ENCODE results near the gene ENTREP1. TPM values are rescaled to one million over a fixed set of nuclear protein-coding genes. Genes with fewer than 3 reads are reported as not detected.

Gene ENTREP1
- total RNA-seq (2.2 and 3.4 TPM in 2 replicates), polyA plus RNA-seq (0.94 and 4.9 TPM in 2 replicates)

DNA sequence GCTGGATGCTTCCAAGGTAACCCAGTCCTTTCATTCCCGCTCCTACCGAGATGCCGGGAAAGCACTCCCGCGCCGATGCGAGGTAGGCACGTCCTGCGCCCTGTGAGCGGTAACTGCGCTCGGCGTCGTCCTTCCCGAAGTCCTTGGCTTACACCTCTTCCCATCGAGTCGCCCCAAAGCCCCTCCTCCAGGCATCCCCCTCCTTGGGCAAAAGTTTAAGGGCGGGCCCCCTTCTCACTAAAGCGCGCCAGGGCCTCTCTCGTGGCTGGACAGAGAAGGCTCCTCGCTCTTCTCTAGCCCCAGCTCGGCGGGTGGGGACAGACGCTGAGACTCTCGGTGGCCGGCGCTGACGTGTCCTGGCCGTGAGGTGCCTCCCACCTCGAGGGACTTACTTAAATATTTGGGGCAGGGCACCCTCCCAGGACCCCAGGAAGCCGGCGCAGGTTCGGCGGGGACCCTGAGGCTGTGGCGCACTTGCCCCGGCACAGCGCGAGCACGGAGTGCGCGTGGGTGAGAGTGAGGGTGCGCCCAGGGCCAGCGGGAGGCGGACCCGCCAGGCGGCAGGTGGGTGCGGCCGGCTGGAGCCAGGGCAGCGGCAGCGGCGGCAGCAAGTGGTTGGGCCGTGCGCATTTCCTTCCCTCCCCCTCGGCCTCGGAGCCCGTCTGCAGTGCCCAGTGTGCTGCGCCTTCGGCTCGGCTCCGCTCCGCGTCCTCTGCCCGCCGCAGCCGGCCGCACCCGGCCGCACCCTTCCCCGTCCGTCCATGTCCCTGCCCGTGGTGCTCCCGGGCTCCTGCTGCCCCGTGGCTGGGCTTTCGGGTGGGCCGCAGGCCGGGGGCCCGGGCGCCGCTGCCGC lies at the start of gene ENTREP1:
TSS of gene ENTREP1 (plus strand) at position 667 of the 853 bp plus-strand sequence. CDS start at position 762, 95 bp downstream.
- H3K36me3 ChIP-seq (replicated peaks; ENCODE audit: insufficient read depth, low read depth) = no peaks in the 10 kb centered on the region
- H3K27ac ChIP-seq = no peak within 1 kb of the TSS
- H3K9me3 ChIP-seq (ENCODE audit: low read depth) = no peaks in the 10 kb centered on the region
- no peaks in the 10 kb centered on the region for H3K9me2 ChIP-seq (replicated peaks; ENCODE audit: insufficient read depth)
- peak within 1 kb of the TSS; percentile 100 for H3K4me2 ChIP-seq
- H3K4me1 ChIP-seq (ENCODE audit: insufficient read depth) = peaks cover 5% of the 10 kb centered on the region
- peak within 1 kb of the TSS; percentile 55 for H3K4me3 ChIP-seq
- peak within 1 kb of the TSS; percentile 94 for H2AFZ ChIP-seq
- peak; percentile 78 for DNase-seq (ENCODE audit: low spot score)
- H3K79me2 ChIP-seq = no peaks in the 10 kb centered on the region
- H4K20me1 ChIP-seq (ENCODE audit: insufficient read depth, poor library complexity, severe bottlenecking) = no peaks in the 10 kb centered on the region
- TF ChIP-seq EZH2phosphoT487 (IDR thresholded peaks at IDR 0.05; ENCODE audit: low read depth, severe bottlenecking, unreplicated experiment) = no peak
- peaks cover 60% of the 10 kb centered on the region for H3K27me3 ChIP-seq
- 1% methylated on average over 67 of the region's 81 CpGs for WGBS (ENCODE audit: low lambda C conversion rate, missing lambda C conversion rate)

DNA sequence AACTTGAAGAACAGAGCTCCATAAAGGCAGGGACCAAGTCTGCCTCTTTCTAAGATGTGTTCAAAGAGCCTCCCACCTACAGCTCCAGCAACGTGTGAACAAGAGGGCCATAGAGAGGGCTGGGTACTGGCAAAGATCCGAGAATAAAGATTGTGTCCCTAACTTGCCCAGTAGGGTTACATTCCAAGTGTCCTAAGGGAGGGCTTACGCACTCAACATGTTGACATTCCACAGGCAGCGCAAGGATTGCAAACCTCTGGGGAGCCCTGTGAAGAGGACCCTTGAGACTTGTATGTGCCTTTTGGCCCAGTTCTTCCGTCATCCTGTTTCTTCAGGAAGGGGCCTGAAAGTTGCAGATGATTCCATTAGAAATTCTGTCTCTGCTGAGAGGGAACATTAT lies 48.2 kb upstream of the ENTREP1 start:
- WGBS (ENCODE audit: low lambda C conversion rate, missing lambda C conversion rate) = 72% methylated on average over 5 of the region's 5 CpGs
- H3K9me3 ChIP-seq (ENCODE audit: low read depth) = no peaks in the 10 kb centered on the region
- no peaks in the 10 kb centered on the region for H4K20me1 ChIP-seq (ENCODE audit: insufficient read depth, poor library complexity, severe bottlenecking)
- H3K27ac ChIP-seq = no peak overlapping the region
- no peaks in the 10 kb centered on the region for H3K4me1 ChIP-seq (ENCODE audit: insufficient read depth)
- no peak overlapping the region for H3K4me3 ChIP-seq
- no peak overlapping the region for H3K4me2 ChIP-seq
- H3K79me2 ChIP-seq = no peaks in the 10 kb centered on the region
- DNase-seq (ENCODE audit: low spot score) = no peak
- H3K9me2 ChIP-seq (replicated peaks; ENCODE audit: insufficient read depth) = no peaks in the 10 kb centered on the region
- no peaks in the 10 kb centered on the region for H3K27me3 ChIP-seq
- no peak for TF ChIP-seq EZH2phosphoT487 (IDR thresholded peaks at IDR 0.05; ENCODE audit: low read depth, severe bottlenecking, unreplicated experiment)
- TF ChIP-seq EZH2 (IDR thresholded peaks at IDR 0.05; ENCODE audit: borderline replicate concordance) = no peak
- no peak for TF ChIP-seq CTCF (IDR thresholded peaks at IDR 0.05; ENCODE audit: poor library complexity)
- H2AFZ ChIP-seq = no peak overlapping the region
- no peaks in the 10 kb centered on the region for H3K36me3 ChIP-seq (replicated peaks; ENCODE audit: insufficient read depth, low read depth)

- 93% methylated on average over 5 of the region's 5 CpGs for WGBS (ENCODE audit: low lambda C conversion rate, missing lambda C conversion rate)
- no peak for TF ChIP-seq EZH2phosphoT487 (IDR thresholded peaks at IDR 0.05; ENCODE audit: low read depth, severe bottlenecking, unreplicated experiment)
- no peak for TF ChIP-seq CTCF (IDR thresholded peaks at IDR 0.05; ENCODE audit: poor library complexity)
- no peak for TF ChIP-seq EZH2 (IDR thresholded peaks at IDR 0.05; ENCODE audit: borderline replicate concordance)
- Histone ChIP-seq H3K9me2 (replicated peaks; ENCODE audit: insufficient read depth) (no peaks in the 10 kb centered on the region), H3K9me3 (ENCODE audit: low read depth) (no peaks in the 10 kb centered on the region), H3K4me3 (no peak overlapping the region), H4K20me1 (ENCODE audit: insufficient read depth, poor library complexity, severe bottlenecking) (no peaks in the 10 kb centered on the region), H3K79me2 (no peaks in the 10 kb centered on the region), H3K27me3 (no peaks in the 10 kb centered on the region), H3K36me3 (replicated peaks; ENCODE audit: insufficient read depth, low read depth) (no peaks in the 10 kb centered on the region), H3K4me1 (ENCODE audit: insufficient read depth) (no peaks in the 10 kb centered on the region), H3K4me2 (no peak overlapping the region), H2AFZ (no peak overlapping the region), H3K27ac (no peak overlapping the region)
- DNase-seq (ENCODE audit: low spot score) = no peak
These were observed 45.8 kb upstream of the ENTREP1 start for GRCh38 chr9:69279084-69279731.

GRCh38 chr9:69279733-69280132 lies 45.3 kb upstream of the ENTREP1 start:
- no peak overlapping the region for H2AFZ ChIP-seq
- no peaks in the 10 kb centered on the region for H4K20me1 ChIP-seq (ENCODE audit: insufficient read depth, poor library complexity, severe bottlenecking)
- no peaks in the 10 kb centered on the region for H3K27me3 ChIP-seq
- H3K4me3 ChIP-seq = no peak overlapping the region
- no peaks in the 10 kb centered on the region for H3K79me2 ChIP-seq
- H3K36me3 ChIP-seq (replicated peaks; ENCODE audit: insufficient read depth, low read depth) = no peaks in the 10 kb centered on the region
- H3K9me3 ChIP-seq (ENCODE audit: low read depth) = no peaks in the 10 kb centered on the region
- H3K4me2 ChIP-seq = no peak overlapping the region
- DNase-seq (ENCODE audit: low spot score) = no peak
- no peaks in the 10 kb centered on the region for H3K4me1 ChIP-seq (ENCODE audit: insufficient read depth)
- H3K27ac ChIP-seq = no peak overlapping the region
- TF ChIP-seq EZH2 (IDR thresholded peaks at IDR 0.05; ENCODE audit: borderline replicate concordance) (no peak), CTCF (IDR thresholded peaks at IDR 0.05; ENCODE audit: poor library complexity) (no peak), EZH2phosphoT487 (IDR thresholded peaks at IDR 0.05; ENCODE audit: low read depth, severe bottlenecking, unreplicated experiment) (no peak)
- H3K9me2 ChIP-seq (replicated peaks; ENCODE audit: insufficient read depth) = no peaks in the 10 kb centered on the region
- 36% methylated on average over 3 of the region's 3 CpGs for WGBS (ENCODE audit: low lambda C conversion rate, missing lambda C conversion rate)
